ENCODE results near the gene MBLAC1. TPM values are rescaled to one million over a fixed set of nuclear protein-coding genes. Genes with fewer than 3 reads are reported as not detected.

Gene MBLAC1
- total RNA-seq: 1.2 and 1.8 TPM in 2 replicates

GRCh38 chr7:100126931-100127865 is at the start of gene MBLAC1:
TSS of gene MBLAC1 (plus strand) at chr7:100126967. CDS start at chr7:100127396, 429 bp downstream.

GRCh38 chr7:100081535-100082102 is 45.1 kb upstream of the MBLAC1 start, which contains the start of gene ZNF3:
TSS of gene ZNF3 (minus strand) at chr7:100081723. CDS start at chr7:100077357, 4,366 bp downstream.

GRCh38 chr7:100088621-100089457 is 37.9 kb upstream of the MBLAC1 start, which contains the start of gene COPS6:
TSS of gene COPS6 (plus strand) at chr7:100088969. CDS start at chr7:100088991, 22 bp downstream.

GRCh38 chr7:100101016-100101862 is 25.5 kb upstream of the MBLAC1 start, which contains the start of the genes AP4M1 and MCM7:
TSS of gene AP4M1 (plus strand) at chr7:100101643. CDS start at chr7:100101715, 72 bp downstream.
TSS of gene MCM7 (minus strand) at chr7:100101397. CDS start at chr7:100101294, 103 bp downstream.

GRCh38 chr7:100119072-100119969 is 7.4 kb upstream of the MBLAC1 start, which contains the start of the genes CNPY4 and TAF6:
TSS of gene CNPY4 (plus strand) at chr7:100119634. CDS start at chr7:100119745, 111 bp downstream.
TSS of gene TAF6 (minus strand) at chr7:100119358. CDS start at chr7:100114209, 5,149 bp downstream.

GRCh38 chr7:100148559-100149328 is 22.0 kb downstream of the MBLAC1 start, which contains the start of gene LAMTOR4:
TSS of gene LAMTOR4 (plus strand) at chr7:100148918. CDS start at chr7:100148973, 55 bp downstream.

GRCh38 chr7:100158229-100159098 is 31.7 kb downstream of the MBLAC1 start, which contains the start of gene TRAPPC14:
TSS of gene TRAPPC14 (minus strand) at chr7:100158723. CDS start at chr7:100158499, 224 bp downstream.

GRCh38 chr7:100177045-100178001 is 50.6 kb downstream of the MBLAC1 start, which contains the start of the genes GPC2 and STAG3:
TSS of gene GPC2 (minus strand) at chr7:100177381. CDS start at chr7:100177199, 182 bp downstream.
TSS of gene STAG3 (plus strand) at chr7:100177918. CDS start at chr7:100180557, 2,639 bp downstream.

Other genes starting within 250 kb of the MBLAC1 start
- not detected in 2 replicates for gene OR2AE1, start 249.9 kb upstream of the MBLAC1 start, total RNA-seq
- 12.5 and 21.3 TPM in 2 replicates for gene TRIM4, start 207.4 kb upstream of the MBLAC1 start, total RNA-seq
- not detected in 2 replicates for gene GJC3, start 197.3 kb upstream of the MBLAC1 start, total RNA-seq
- gene AZGP1, start 150.9 kb upstream of the MBLAC1 start, total RNA-seq: 0.39 TPM in 1 of 2 replicates, not detected in the other
- 18.6 and 21.3 TPM in 2 replicates for gene ZKSCAN1, start 111.4 kb upstream of the MBLAC1 start, total RNA-seq
- 9.1 and 10.7 TPM in 2 replicates for gene ZSCAN21, start 77.2 kb upstream of the MBLAC1 start, total RNA-seq
- gene ZNF3, start 45.2 kb upstream of the MBLAC1 start, total RNA-seq: 10.3 and 11.4 TPM in 2 replicates
- 52.7 and 64.4 TPM in 2 replicates for gene COPS6, start 38.0 kb upstream of the MBLAC1 start, total RNA-seq
- gene MCM7, start 25.6 kb upstream of the MBLAC1 start, total RNA-seq: 63.3 and 194 TPM in 2 replicates
- gene AP4M1, start 25.3 kb upstream of the MBLAC1 start, total RNA-seq: 8.4 and 12.8 TPM in 2 replicates
- 59.5 and 65.9 TPM in 2 replicates for gene TAF6, start 7.6 kb upstream of the MBLAC1 start, total RNA-seq
- 10.3 and 11.2 TPM in 2 replicates for gene CNPY4, start 7.3 kb upstream of the MBLAC1 start, total RNA-seq
- 135 and 222 TPM in 2 replicates for gene LAMTOR4, start 22.0 kb downstream of the MBLAC1 start, total RNA-seq
- 8.4 and 9.6 TPM in 2 replicates for gene TRAPPC14, start 31.8 kb downstream of the MBLAC1 start, total RNA-seq
- gene GAL3ST4, start 41.6 kb downstream of the MBLAC1 start, total RNA-seq: 3.0 and 3.5 TPM in 2 replicates
- gene GPC2, start 50.4 kb downstream of the MBLAC1 start, total RNA-seq: 0.30 and 1.1 TPM in 2 replicates
- gene STAG3, start 51.0 kb downstream of the MBLAC1 start, total RNA-seq: 0.04 TPM in 1 of 2 replicates, not detected in the other
- gene PVRIG, start 93.0 kb downstream of the MBLAC1 start, total RNA-seq: not detected in 2 replicates
- gene SPDYE3, start 180.7 kb downstream of the MBLAC1 start, total RNA-seq: not detected in 2 replicates
- gene PILRB, start 231.2 kb downstream of the MBLAC1 start, total RNA-seq: 6.9 and 10.9 TPM in 2 replicates
- not detected in 2 replicates for gene PILRA, start 246.5 kb downstream of the MBLAC1 start, total RNA-seq